Panc1 (cell line): Measurements from ENCODE around the gene CYP4A11.

Experiments used
- TCF7L2 ChIP-seq: IDR thresholded peaks from 2 replicates; pipeline ENCODE4 v1.6.1; 2011; ENCODE audit warnings: mild to moderate bottlenecking, low read depth, low read length, inconsistent platforms
- TF ChIP-seq, protein P1 (sequence below): fragments of 450-650 bp; IDR thresholded peaks from 2 replicates; pipeline ENCODE4 v1.5.1; 2017; ENCODE audit warnings: mild to moderate bottlenecking

DNA sequence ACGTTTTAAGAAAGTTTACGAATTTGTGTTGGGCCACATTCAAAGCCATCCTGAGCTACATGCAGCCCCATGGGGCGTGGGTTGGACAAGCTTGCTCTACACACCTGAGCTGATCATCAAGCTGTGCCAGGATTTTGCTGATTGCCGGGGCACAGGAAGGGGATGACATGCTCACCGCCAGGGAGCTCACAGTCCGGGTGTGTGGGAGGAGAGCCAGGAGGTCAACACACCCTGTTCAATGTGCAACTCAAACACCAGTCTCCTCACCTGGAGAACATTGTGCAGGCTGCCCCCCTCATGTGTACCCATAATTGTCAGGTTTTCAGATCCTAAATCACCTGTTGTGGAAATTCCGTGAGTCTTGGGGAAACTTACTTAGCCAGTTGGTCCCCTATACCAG, 969 bp downstream of the CYP4A11 start:
- TF ChIP-seq, protein P1, sequence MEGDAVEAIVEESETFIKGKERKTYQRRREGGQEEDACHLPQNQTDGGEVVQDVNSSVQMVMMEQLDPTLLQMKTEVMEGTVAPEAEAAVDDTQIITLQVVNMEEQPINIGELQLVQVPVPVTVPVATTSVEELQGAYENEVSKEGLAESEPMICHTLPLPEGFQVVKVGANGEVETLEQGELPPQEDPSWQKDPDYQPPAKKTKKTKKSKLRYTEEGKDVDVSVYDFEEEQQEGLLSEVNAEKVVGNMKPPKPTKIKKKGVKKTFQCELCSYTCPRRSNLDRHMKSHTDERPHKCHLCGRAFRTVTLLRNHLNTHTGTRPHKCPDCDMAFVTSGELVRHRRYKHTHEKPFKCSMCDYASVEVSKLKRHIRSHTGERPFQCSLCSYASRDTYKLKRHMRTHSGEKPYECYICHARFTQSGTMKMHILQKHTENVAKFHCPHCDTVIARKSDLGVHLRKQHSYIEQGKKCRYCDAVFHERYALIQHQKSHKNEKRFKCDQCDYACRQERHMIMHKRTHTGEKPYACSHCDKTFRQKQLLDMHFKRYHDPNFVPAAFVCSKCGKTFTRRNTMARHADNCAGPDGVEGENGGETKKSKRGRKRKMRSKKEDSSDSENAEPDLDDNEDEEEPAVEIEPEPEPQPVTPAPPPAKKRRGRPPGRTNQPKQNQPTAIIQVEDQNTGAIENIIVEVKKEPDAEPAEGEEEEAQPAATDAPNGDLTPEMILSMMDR = no peak
- no peak for TF ChIP-seq TCF7L2
